WTC11 (cell line): Measurements from ENCODE around the gene AQP12A. TPM values are rescaled to one million over a fixed set of nuclear protein-coding genes. Genes with fewer than 3 reads are reported as not detected.
"Not testable (repeated sequence)": the region's sequence is repeated elsewhere in the genome, so short reads cannot be mapped to it uniquely, and the experiment has no call there.

Experiments used
- ATAC-seq: fragments of 200-7000 bp; cut with Tn5 transposase; 2 replicates; pipeline ENCODE4 v1.10.0; 2021; ENCODE audit warnings: mild to moderate bottlenecking, moderate library complexity
- CTCF ChIA-PET: fragments of 300-600 bp; sonication (Branson Sonifier 250); formaldehyde crosslinking; loops from one replicate; lab custom pipeline; 2021; ENCODE audit warnings: antibody characterized with exemption; lab: Charles Lee
- POLR2A ChIA-PET: fragments of 350-600 bp; sonication (Branson Sonifier 250); formaldehyde crosslinking; loops from one replicate; lab custom pipeline; 2021; ENCODE audit warnings: antibody characterized with exemption; lab: Charles Lee
- DNase-seq: peaks from one replicate; pipeline ENCODE4 v3.0.0; 2021; ENCODE audit warnings: low spot score
- H3K27ac Mint-ChIP-seq: 2 replicates; pipeline ENCODE4 v1.8.0; 2021; ENCODE audit warnings: mixed read lengths
- H3K27me3 Mint-ChIP-seq: 2 replicates; pipeline ENCODE4 v1.8.0; 2021; ENCODE audit warnings: low read depth, mild to moderate bottlenecking, moderate library complexity, mixed read lengths
- H3K36me3 Mint-ChIP-seq: 2 replicates; pipeline ENCODE4 v1.8.0; 2021; ENCODE audit warnings: mixed read lengths
- H3K4me1 Mint-ChIP-seq: 2 replicates; pipeline ENCODE4 v1.8.0; 2022; ENCODE audit warnings: mixed read lengths
- H3K4me3 Mint-ChIP-seq: 2 replicates; pipeline ENCODE4 v1.8.0; 2021; ENCODE audit warnings: mild to moderate bottlenecking, moderate library complexity, mixed read lengths
- H3K9me3 Mint-ChIP-seq: 2 replicates; pipeline ENCODE4 v1.8.0; 2021; ENCODE audit warnings: mixed read lengths
- GABPB1 ChIP-seq: sonication (generic); formaldehyde crosslinking; IDR thresholded peaks from 2 replicates; pipeline ENCODE4 v1.8.1; 2023; ENCODE audit warnings: mild to moderate bottlenecking, missing genetic modification reagents
- TP53 ChIP-seq: sonication (generic); formaldehyde crosslinking; IDR thresholded peaks from 2 replicates; pipeline ENCODE4 v1.8.1; 2023; ENCODE audit warnings: mild to moderate bottlenecking, missing genetic modification reagents
- ZNF423 ChIP-seq: fragments of 250-450 bp; sonication (Bioruptor Pico); IDR thresholded peaks from 2 replicates; pipeline ENCODE4 v2.1.2; 2022; ENCODE audit warnings: mild to moderate bottlenecking, moderate library complexity
- total RNA-seq: library from RNA; stranded (reverse); gene quantifications from 3 replicates; pipeline ENCODE4 v1.2.3, GENCODE V29; 2021
- TF ChIP-seq, protein P1 (sequence below): sonication (generic); formaldehyde crosslinking; conservative IDR thresholded peaks from 2 replicates; pipeline ENCODE4 v1.8.1; 2023; ENCODE audit warnings: mild to moderate bottlenecking, low read depth, missing genetic modification reagents, moderate library complexity

The AQP12A gene
- total RNA-seq, 1 experiment from 2014 or later = not detected

DNA sequence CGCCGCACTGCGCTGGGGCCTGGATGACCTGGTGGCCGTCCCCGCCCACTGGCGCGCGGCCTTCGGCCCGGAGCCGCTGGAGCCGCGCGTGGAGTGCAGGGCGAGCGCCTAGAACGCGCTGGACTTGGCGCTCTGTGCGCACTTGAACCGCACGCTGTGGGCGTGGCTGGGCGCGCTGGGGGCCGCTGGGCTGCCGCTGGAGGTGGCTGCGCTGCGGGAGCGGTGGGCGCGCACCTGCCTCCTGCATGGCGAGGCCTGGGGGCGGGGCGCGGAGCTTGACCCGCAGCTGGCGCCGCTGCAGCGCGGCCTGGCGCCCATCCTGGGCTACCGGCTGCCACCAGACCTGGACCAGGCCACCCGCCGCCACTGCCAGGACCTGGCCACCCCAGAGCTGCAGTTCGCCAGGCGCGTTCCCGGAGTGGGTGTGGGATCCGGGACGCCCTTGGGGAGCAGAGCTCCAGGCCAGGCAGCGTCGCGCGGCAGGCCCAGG, 18.9 kb upstream of the AQP12A start:
- ATAC-seq (peak; percentile 57), DNase-seq (peak; percentile 54)
- CTCF ChIA-PET = interaction anchor here (0.9 to 1.4 kb wide), 3 partner anchors 24 to 68 kb away, joined by 3 to 4 read pairs (median 4); no protein-coding TSS in a partner anchor
- H3K4me3 Mint-ChIP-seq = no peak overlapping the region
- no peak overlapping the region for H3K27ac Mint-ChIP-seq
- no peak for TF ChIP-seq GABPB1 (CRISPR knock-in tag)
- TF ChIP-seq TP53 (CRISPR knock-in tag) = no peak
- 0 out of 2 replicates have a peak, but pooled peaks have one; percentile 46 for TF ChIP-seq ZNF423 (CRISPR knock-in tag)
- TF ChIP-seq, protein P1, sequence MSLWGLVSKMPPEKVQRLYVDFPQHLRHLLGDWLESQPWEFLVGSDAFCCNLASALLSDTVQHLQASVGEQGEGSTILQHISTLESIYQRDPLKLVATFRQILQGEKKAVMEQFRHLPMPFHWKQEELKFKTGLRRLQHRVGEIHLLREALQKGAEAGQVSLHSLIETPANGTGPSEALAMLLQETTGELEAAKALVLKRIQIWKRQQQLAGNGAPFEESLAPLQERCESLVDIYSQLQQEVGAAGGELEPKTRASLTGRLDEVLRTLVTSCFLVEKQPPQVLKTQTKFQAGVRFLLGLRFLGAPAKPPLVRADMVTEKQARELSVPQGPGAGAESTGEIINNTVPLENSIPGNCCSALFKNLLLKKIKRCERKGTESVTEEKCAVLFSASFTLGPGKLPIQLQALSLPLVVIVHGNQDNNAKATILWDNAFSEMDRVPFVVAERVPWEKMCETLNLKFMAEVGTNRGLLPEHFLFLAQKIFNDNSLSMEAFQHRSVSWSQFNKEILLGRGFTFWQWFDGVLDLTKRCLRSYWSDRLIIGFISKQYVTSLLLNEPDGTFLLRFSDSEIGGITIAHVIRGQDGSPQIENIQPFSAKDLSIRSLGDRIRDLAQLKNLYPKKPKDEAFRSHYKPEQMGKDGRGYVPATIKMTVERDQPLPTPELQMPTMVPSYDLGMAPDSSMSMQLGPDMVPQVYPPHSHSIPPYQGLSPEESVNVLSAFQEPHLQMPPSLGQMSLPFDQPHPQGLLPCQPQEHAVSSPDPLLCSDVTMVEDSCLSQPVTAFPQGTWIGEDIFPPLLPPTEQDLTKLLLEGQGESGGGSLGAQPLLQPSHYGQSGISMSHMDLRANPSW = no peak
- POLR2A ChIA-PET = no interaction called here
- no peaks in the 10 kb centered on the region for H3K9me3 Mint-ChIP-seq
- no peaks in the 10 kb centered on the region for H3K4me1 Mint-ChIP-seq
- H3K27me3 Mint-ChIP-seq = peaks cover 40% of the 10 kb centered on the region
- no peaks in the 10 kb centered on the region for H3K36me3 Mint-ChIP-seq

DNA sequence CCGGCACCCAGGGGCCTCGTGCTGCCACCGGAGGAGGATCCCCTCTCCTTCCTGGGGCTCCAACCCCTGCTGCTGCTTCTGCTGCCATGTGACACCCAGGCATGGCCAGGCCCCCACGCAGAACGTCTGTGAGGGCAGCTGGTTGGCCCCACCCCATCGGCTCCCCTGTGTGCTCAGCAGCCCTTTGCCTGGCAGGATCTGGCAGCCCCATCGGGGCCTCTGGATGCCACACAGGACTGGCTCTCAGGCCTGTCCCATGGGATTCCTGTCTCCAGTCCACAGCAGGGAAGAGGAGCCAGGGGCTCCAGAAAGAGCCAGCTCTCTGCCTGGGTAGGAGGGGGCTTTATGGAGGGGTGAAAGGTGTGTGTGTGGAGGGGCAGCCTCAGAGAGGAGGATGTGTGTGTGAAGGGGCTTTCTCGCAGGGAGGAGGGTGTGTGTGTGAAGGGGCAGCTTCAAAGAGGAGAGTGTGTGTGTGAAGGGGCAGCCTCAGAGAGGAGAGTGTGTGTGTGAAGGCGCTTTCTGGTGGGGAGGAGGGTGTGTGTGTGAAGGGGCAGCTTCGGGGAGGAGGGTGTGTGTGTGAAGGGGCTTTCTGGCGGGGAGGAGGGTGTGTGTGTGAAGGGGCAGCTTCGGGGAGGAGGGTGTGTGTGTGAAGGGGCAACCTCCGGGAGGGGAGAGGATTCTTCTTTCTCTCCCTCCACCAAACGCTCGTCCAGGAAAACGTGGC, 17.0 kb upstream of the AQP12A start:
- H3K27ac Mint-ChIP-seq, H3K4me1 Mint-ChIP-seq, H3K4me3 Mint-ChIP-seq, ATAC-seq, POLR2A ChIA-PET, DNase-seq, H3K36me3 Mint-ChIP-seq, H3K9me3 Mint-ChIP-seq: not testable (repeated sequence)
- H3K27me3 Mint-ChIP-seq = peaks cover 40% of the 10 kb centered on the region
- CTCF ChIA-PET = interaction anchor here (1.2 kb wide), 2 partner anchors 34 to 178 kb away, joined by 3 read pairs; no protein-coding TSS in a partner anchor

GRCh38 chr2:240675345-240675744, 16.3 kb upstream of the AQP12A start:
- H3K9me3 Mint-ChIP-seq, H3K27ac Mint-ChIP-seq, H3K4me3 Mint-ChIP-seq, H3K4me1 Mint-ChIP-seq, DNase-seq, H3K36me3 Mint-ChIP-seq, POLR2A ChIA-PET: not testable (repeated sequence)
- H3K27me3 Mint-ChIP-seq = peaks cover 34% of the 10 kb centered on the region
- CTCF ChIA-PET = interaction anchor here (1.2 kb wide), 2 partner anchors 34 to 178 kb away, joined by 3 read pairs; no protein-coding TSS in a partner anchor
- peak; percentile 49 for ATAC-seq

DNA sequence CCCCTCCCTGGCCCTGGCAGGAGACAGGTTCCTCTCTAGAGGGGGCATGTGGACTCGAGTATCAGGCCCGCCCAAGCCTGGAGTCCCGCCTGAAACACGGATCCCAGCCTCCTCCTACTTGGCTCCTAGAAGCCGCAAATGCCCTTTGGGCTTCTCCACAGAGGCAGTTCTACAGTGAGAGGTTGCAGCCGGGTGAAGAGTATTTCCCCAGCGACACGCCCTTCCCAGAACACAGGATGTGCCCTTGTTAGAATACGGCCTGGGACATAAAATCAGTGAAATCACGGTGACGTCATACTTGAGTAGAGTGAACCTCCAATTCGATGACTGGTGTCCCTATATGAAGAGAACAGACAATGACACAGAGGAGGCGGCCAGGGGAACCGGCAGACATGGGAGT, 13.6 kb upstream of the AQP12A start:
- H3K4me3 Mint-ChIP-seq, H3K36me3 Mint-ChIP-seq, CTCF ChIA-PET, DNase-seq, H3K9me3 Mint-ChIP-seq, ATAC-seq, H3K4me1 Mint-ChIP-seq, POLR2A ChIA-PET, H3K27ac Mint-ChIP-seq: not testable (repeated sequence)
- H3K27me3 Mint-ChIP-seq = peaks cover 12% of the 10 kb centered on the region

DNA sequence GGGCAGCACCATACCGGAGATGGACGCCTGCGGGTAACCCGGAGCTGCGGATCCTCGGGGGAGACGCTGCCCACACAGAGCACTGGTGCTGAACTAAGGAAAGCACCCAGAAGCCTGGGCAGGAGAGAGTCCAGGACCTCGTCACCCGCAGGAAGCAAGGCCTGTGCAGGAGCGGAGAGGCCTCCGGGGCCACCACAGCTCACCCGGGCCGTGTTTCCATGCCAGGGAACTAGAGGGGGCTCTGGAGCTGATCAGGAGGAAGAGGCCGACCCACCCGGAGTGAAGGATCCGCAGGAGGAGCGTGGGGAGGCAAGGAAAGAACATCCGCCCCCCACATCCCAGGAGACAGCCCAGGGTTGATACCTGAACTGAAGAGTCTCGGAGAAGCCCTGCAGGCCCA, 12.8 kb upstream of the AQP12A start:
- DNase-seq, H3K36me3 Mint-ChIP-seq, H3K27me3 Mint-ChIP-seq, H3K27ac Mint-ChIP-seq, H3K4me3 Mint-ChIP-seq, POLR2A ChIA-PET, H3K9me3 Mint-ChIP-seq, H3K4me1 Mint-ChIP-seq, CTCF ChIA-PET: not testable (repeated sequence)
- peak; percentile 81 for ATAC-seq

- ATAC-seq, H3K36me3 Mint-ChIP-seq, CTCF ChIA-PET: not testable (repeated sequence)
Measured at GRCh38 chr2:240680185-240680584, 11.5 kb upstream of the AQP12A start.

DNA sequence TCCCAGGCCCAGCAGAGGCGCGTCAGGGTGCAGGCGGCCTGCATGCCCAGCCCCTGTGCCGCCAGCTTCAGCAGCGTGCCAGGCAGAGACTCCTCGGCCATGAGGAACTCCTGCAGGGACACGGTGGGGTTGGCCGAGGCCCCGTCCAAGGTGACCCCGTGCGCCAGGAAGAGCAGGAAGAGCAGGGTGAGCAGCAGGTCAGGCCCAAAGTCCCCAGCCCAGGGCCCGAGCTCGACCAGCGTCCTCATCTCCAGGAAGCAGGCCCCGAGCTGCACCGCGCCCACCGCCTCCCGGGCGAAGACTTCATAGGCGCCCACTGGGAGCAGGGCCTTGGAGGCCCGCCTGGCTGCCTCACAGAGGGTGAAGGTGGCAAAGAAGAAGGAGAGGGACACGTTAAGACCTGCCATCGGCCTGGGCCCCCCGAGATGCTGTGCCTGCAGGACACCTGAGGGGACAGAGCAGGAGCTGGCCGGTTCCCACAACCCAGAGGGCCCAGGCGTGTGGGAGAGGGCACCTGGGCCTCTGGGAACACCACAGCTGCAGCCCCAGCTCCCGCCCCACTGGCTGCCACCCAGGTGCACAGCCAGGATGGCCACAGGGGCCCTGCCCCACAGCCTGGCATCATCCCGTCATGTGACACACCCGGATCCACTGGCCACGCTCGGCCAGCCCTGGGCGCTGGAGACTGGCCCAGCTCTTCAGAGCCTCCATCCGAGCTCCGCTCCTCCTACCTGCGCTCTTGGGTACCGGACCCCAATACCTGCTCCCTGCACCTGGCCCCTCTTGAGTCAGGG, 9.0 kb upstream of the AQP12A start, which contains the start of gene AQP12B:
TSS of gene AQP12B (minus strand) at position 455 of the 794 bp plus-strand sequence. CDS start at position 407, 48 bp downstream.
- H3K27ac Mint-ChIP-seq, H3K4me1 Mint-ChIP-seq, H3K9me3 Mint-ChIP-seq, POLR2A ChIA-PET, CTCF ChIA-PET, H3K27me3 Mint-ChIP-seq, DNase-seq, ATAC-seq, H3K36me3 Mint-ChIP-seq, H3K4me3 Mint-ChIP-seq: not testable (repeated sequence)

More at GRCh38 chr2:240680185-240680584, 11.5 kb upstream of the AQP12A start:
- POLR2A ChIA-PET, H3K27ac Mint-ChIP-seq, H3K4me3 Mint-ChIP-seq, DNase-seq, H3K4me1 Mint-ChIP-seq, H3K27me3 Mint-ChIP-seq, H3K9me3 Mint-ChIP-seq: not testable (repeated sequence)

DNA sequence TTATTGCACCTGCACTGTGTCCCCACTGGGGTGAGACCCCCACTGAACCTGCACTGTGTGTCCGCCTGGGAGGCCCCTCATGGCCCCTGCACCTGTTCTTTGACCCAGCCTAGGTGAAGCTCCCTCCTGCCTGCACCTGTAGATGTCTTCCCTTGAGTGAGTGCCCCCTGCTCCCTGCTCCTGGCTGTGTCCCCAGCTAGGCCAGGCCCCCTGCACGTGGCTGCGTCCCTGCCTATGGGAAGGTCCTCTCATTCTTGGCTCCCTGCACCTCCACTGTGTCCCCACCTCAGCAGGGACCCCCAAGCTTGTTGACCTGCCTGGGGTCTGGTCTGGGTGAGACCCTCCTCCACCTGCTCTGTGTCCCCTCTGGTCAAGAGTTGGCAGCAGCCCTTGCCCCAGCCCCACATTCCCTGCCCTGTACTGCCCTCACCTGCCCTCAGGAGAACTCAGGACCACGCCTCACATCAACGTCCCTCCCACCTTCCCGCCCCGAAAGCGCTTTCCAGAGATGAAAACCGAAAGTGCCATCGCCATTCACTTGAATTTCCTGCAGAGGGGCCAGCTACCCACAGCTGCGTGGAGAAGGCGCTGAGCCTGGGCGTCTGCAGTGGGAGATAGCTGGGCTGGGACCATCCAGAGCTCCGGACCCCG, 8.2 kb upstream of the AQP12A start:
- H3K36me3 Mint-ChIP-seq, H3K4me3 Mint-ChIP-seq, POLR2A ChIA-PET, ATAC-seq, H3K27ac Mint-ChIP-seq, H3K4me1 Mint-ChIP-seq, H3K9me3 Mint-ChIP-seq, CTCF ChIA-PET, DNase-seq, H3K27me3 Mint-ChIP-seq: not testable (repeated sequence)

DNA sequence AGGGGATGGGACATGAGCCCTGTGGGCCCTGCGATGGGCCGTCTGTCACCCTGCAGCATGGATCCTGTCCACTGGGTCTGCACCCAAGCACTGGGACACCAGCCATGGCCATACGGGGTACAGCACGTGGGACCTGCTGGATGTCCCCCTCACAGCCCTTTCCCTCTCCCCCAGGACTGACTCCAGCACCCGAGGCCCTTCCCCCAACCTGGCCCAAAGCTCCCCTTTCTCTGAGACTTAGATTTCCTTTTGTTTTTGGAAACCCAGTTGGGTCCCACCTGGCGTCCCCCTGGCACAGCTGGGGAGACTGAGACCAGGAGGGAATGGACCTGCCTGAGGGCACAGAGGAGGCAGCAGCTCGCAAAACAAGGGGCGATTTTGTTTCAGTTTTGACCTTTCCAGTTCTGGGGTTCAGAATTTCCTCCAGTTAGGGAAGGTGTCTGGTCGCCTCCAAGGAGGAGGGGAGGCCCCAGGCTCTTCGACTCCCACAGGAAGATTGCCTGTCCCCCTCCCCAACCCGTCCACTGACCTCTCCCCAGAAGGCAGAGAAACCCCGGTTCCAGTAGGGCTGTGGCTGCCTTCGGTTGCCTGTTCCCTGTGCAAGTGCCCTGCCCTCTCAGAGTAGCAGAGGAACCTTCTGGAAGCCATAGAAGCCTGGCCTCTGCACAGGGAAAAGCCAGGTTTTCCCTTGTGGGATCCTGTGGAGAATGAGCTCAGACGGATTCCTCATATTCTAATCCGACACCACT, 7.5 kb upstream of the AQP12A start:
- DNase-seq, H3K4me3 Mint-ChIP-seq, ATAC-seq, POLR2A ChIA-PET, H3K27me3 Mint-ChIP-seq, CTCF ChIA-PET, H3K36me3 Mint-ChIP-seq, H3K4me1 Mint-ChIP-seq, H3K27ac Mint-ChIP-seq, H3K9me3 Mint-ChIP-seq: not testable (repeated sequence)
